Epithelial cell of esophagus (primary cell): Measurements from ENCODE around the gene MS4A7.
A peak's percentile ranks its signal among the peaks of the same experiment; 100 is the strongest.

Source experiments
- DNase-seq: peaks from one replicate; pipeline ENCODE4 v3.0.0; 2010; ENCODE audit warnings: low read depth
- H3K4me3 ChIP-seq: 2 replicates; pipeline ENCODE4 v1.5.1; 2011; ENCODE audit warnings: mild to moderate bottlenecking, low read length, control low read depth
- CTCF ChIP-seq: IDR thresholded peaks from 2 replicates; pipeline ENCODE4 v1.5.1; 2011; ENCODE audit warnings: low read depth, mild to moderate bottlenecking, low read length, control low read depth, inconsistent platforms; ENCODE audit not compliant: insufficient read depth; ENCODE audit errors: missing control alignments

MS4A7 gene

GRCh38 chr11:60396799-60397198, 18.5 kb downstream of the MS4A7 start:
- no peak for TF ChIP-seq CTCF
- DNase-seq, result no peak
- no peak overlapping the region for H3K4me3 ChIP-seq

GRCh38 chr11:60420015-60420414, 41.7 kb downstream of the MS4A7 start:
- no peak overlapping the region for H3K4me3 ChIP-seq
- DNase-seq, result no peak
- no peak for TF ChIP-seq CTCF

GRCh38 chr11:60422609-60423008, 44.3 kb downstream of the MS4A7 start:
- DNase-seq, result no peak
- no peak overlapping the region for H3K4me3 ChIP-seq
- no peak for TF ChIP-seq CTCF

- TF ChIP-seq CTCF, result no peak
Observed at GRCh38 chr11:60428517-60428916, 50.2 kb downstream of the MS4A7 start.

GRCh38 chr11:60429272-60429671, 50.9 kb downstream of the MS4A7 start, which contains the start of gene MS4A5:
MS4A5 (plus strand) TSS chr11:60429572; CDS start chr11:60429675, 103 bp downstream.
- no peak for DNase-seq
- H3K4me3 ChIP-seq, result no peak within 1 kb of the TSS
- no peak for TF ChIP-seq CTCF

More at GRCh38 chr11:60428517-60428916, 50.2 kb downstream of the MS4A7 start:
- H3K4me3 ChIP-seq, result no peak overlapping the region
- peak; percentile 16 for DNase-seq

- H3K4me3 ChIP-seq, result no peak overlapping the region
- DNase-seq, result no peak
- no peak for TF ChIP-seq CTCF
Observed at GRCh38 chr11:60431251-60431650, 52.9 kb downstream of the MS4A7 start.

- H3K4me3 ChIP-seq, result no peak overlapping the region
- DNase-seq, result no peak
- no peak for TF ChIP-seq CTCF
Observed at GRCh38 chr11:60433401-60433800, 55.1 kb downstream of the MS4A7 start.
